Activated CD8-positive, alpha-beta memory T cell treated with anti-CD3 and anti-CD28 coated beads, Interleukin-2, amount 50 U/mL, for 24 hours (primary cell): ENCODE data around the gene MEGF11.

Source experiments
- DNase-seq: peaks from one replicate; pipeline ENCODE4 v3.0.0-alpha.2; 2020; ENCODE audit errors: extremely low read depth

The MEGF11 gene

DNA sequence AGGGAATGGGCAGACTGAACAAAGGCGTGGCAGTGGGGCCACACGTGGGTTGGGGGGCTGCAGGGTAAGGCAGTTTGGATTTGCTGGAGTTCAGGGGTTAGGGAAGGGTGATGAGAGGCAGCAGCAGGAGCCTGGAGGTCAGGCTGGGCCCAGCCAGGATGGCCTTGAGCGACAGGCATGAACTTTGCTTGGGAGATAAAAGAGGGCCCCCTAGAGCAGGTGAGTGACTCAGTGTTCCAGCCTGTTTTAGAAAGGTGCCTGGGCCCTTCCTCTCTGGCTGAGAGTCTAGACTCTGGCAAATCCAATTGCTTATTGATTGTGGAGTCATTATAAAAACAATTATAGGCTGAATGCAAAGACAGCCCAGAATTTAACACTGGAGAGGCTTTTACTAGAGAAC is 309.1 kb downstream of the MEGF11 start:
- no peak for DNase-seq

DNA sequence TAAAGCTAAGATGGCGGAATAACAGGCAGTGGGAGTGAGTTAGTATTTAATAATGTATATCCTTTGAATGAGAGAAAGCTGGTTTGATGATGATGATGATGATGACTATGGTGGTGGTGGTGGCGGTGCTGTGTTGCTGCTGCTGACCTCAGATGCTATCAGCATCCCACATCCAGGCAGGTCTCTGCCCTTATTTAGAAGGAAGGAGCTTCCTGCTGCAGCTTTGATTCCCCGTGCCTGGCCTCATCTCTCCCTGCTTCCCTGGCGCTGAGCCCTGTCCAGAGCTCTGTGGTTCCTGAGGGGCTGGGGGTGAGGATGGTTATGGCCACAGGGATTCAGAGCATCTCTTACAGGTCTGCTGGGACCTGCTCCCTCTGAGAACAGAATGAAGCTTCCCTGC is 311.1 kb downstream of the MEGF11 start:
- no peak for DNase-seq

GRCh38 chr15:65940618-65940909 is 313.0 kb downstream of the MEGF11 start:
- DNase-seq = no peak

- no peak for DNase-seq
Measured at GRCh38 chr15:65939901-65940617, 313.5 kb downstream of the MEGF11 start.

DNA sequence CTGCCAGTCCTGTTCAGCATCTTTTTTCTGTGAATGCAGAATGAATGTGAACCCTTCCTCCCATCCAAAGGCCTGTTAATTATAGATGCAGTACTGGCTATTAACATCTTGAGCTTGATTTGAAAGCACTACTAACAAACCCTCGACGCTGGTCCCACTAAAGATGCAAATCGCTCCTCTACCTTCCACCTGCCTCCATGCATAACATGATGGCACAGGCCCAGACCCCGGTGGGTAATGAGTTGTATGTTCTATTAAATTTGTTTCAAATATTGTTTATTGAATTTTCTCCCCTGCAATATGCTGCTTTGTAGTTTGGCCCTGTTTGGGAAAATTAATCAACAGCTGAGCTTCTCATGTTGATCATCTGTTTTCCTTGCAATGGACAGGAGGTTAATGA is 314.9 kb downstream of the MEGF11 start:
- DNase-seq = no peak

DNA sequence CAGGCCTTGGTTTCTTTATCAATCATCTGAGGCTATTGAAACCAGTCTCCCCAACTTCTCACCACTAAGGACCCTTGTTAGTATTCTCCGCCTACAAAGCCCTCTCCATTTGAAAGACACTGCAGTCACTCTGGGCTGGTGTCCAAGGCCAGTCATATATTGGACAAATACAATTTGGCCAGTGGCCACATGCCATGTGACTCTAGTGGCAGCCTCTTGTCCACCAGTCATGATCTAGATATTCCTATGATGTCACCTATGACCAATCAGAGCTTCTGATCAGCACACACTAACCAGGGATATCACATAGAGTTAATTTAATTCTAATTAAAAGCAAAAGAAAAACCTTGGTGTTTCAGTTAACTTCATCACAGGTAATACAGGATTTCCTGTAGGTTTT is 316.1 kb downstream of the MEGF11 start:
- DNase-seq = no peak

GRCh38 chr15:65937054-65937453 is 316.5 kb downstream of the MEGF11 start:
- DNase-seq = no peak

- DNase-seq = no peak
Measured at GRCh38 chr15:65936282-65936681, 317.3 kb downstream of the MEGF11 start.

- no peak for DNase-seq
Measured at GRCh38 chr15:65935391-65935790, 318.2 kb downstream of the MEGF11 start.

GRCh38 chr15:65931221-65931620 is 322.3 kb downstream of the MEGF11 start:
- no peak for DNase-seq

DNA sequence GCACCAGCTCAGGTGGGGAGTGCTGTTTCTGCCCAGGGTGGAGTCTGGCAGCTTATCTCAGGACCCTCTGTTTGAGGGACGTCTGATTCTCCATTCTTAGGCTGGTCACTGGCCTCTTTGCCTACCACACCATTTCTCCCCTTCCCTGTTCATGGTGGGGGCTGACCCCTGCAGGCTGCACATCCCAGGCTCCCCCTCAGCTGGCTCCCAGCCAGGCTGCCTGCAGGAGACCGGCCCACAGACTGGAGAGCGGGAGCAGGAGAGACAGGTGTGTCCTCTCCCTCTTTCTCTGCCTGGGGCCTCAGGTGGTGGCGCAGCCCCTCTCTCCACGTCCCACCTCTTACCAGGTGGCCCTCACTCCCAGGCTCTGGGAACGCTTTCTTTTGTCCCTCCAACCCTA is 323.4 kb downstream of the MEGF11 start:
- no peak for DNase-seq

- DNase-seq = no peak
Measured at GRCh38 chr15:65929573-65929972, 324.0 kb downstream of the MEGF11 start.

GRCh38 chr15:65927545-65927944 is 326.0 kb downstream of the MEGF11 start:
- DNase-seq = no peak

- DNase-seq = no peak
Measured at GRCh38 chr15:65926899-65927298, 326.7 kb downstream of the MEGF11 start.

DNA sequence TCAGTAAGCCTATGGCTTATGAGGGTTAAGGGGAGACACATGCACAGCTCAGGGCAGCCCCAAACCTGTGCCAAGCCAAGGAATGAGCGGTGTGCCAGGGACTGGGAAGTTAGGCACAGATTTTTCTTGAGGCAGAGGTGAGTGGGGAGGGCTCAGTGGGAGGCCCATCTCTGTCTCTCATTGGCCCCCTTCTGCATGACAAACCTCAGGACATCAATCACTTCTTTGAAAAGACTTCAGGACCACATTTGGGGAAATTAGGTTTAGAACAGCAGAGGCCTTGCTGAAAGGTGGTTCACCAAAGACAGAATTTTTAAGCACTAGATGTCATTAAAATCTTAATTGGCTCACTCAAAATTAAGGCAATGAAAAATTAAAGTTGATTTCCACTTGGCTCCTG is 327.1 kb downstream of the MEGF11 start:
- DNase-seq = no peak

GRCh38 chr15:65925338-65925737 is 328.2 kb downstream of the MEGF11 start:
- no peak for DNase-seq

- DNase-seq = no peak
Measured at GRCh38 chr15:65924004-65924403, 329.5 kb downstream of the MEGF11 start.

DNA sequence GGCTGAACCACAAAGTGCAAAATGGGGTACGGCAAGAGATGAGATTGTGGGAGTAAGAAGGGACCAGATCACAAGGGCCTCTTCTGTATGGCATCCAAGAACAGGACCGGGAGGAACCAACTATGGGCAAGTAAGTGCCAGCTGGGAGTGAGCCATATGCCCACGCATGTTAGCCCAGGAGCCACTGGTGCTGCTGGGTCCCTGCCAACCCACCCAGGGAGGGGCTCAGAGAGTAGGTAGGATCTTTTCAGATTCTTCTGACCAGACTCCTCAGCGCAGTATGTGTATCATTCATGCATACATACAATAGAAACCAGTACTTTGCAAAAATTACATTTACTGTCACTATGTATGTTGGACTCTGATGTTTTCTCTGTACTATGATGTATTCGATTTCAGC is 330.3 kb downstream of the MEGF11 start:
- no peak for DNase-seq

- no peak for DNase-seq
Measured at GRCh38 chr15:65922621-65923020, 330.9 kb downstream of the MEGF11 start.

- no peak for DNase-seq
Measured at GRCh38 chr15:65921780-65922179, 331.8 kb downstream of the MEGF11 start.

DNA sequence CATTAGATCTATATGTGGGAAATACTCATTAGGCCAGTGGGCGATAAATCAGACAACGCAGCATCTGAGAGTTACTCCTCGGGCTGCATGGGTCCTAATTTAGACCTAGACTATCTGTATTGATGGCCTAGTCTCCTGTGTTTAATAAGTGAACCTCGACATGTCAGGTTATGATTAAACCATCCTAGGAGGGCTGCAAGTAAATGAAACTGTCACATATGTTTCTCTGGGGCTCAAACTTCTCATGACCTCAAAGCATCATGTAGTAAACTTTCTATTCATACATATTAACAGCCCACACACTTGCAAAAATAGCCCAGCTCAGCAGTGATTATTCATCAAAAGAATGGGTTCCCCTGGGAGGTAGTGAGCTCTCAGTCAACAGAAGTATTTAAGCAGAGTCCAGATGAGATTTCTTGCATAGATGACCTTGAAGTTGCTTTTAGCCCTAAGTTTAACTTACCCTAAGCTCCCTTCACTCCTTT is 332.7 kb downstream of the MEGF11 start:
- no peak for DNase-seq

- DNase-seq = no peak
Measured at GRCh38 chr15:65920121-65920520, 333.4 kb downstream of the MEGF11 start.

GRCh38 chr15:65919353-65919752 is 334.2 kb downstream of the MEGF11 start:
- no peak for DNase-seq

DNA sequence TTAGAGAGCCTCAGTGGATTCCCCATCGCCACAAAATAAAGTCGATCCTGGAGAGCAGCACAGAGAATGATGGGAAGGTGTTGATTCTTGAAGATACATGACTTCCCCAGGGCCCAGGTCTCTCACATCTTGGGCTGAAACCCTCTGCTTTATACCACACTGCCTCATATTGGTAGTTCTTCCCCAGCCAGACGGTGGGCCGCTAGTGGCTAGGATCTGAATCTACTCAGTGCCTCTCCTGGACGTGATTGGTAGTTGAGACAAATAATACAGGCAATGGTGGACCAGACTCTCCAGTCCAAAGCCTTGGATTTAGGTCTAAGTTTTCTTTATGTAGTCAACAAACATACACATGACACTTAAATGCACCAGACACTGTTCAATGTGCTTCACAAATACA is 334.6 kb downstream of the MEGF11 start:
- no peak for DNase-seq
